Measurements from ENCODE around the gene STPG3. TPM values are rescaled to one million over a fixed set of nuclear protein-coding genes. Genes with fewer than 3 reads are reported as not detected.

The STPG3 gene
- polyA plus RNA-seq, 1 of the 3 experiments (the other 2 are of a cell fraction), result not detected

- Histone ChIP-seq H3K4me3 (ENCODE audit: low read depth in 2 of 2, low read length in 1 of 2) (peak overlapping the region; percentile 94 to 96), H3K36me3 (replicated peaks in 1 of 2; ENCODE audit: control insufficient read depth in 1 of 2, insufficient read depth in 2 of 2, low read length in 1 of 2) (peaks cover 7 to 11% of the 10 kb centered on the region in 2 experiments), H3K9ac (peak overlapping the region; percentile 81), H3K9me2 (no peaks in the 10 kb centered on the region), H2AFZ (ENCODE audit: low read depth) (peak overlapping the region; percentile 96), H3K27me3 (ENCODE audit: insufficient read depth) (no peaks in the 10 kb centered on the region), H3K27ac (ENCODE audit: low read depth in 2 of 2, low read length in 1 of 2) (no peak overlapping the region; a peak in 1 of 4 replicates), H3F3A (replicated peaks; ENCODE audit: insufficient read depth) (no peaks in the 10 kb centered on the region), H3K9me3 (no peaks in the 10 kb centered on the region), H3K4me1 (ENCODE audit: control insufficient read depth in 1 of 2, insufficient read depth in 2 of 2, low read depth in 1 of 2, low read length in 1 of 2) (peaks cover 0 to 26% of the 10 kb centered on the region in 2 experiments; a peak in 1 of 4 replicates), H3K4me2 (peak overlapping the region; percentile 100), H3K79me2 (ENCODE audit: insufficient read depth) (peaks cover 36% of the 10 kb centered on the region), H4K20me1 (ENCODE audit: insufficient read depth) (peaks cover 12% of the 10 kb centered on the region; the same call in 1 of the 2 replicates)
- ChIA-PET POLR2A (interaction anchor here (0.7 to 6.6 kb wide), 7 partner anchors 9 to 209 kb away, joined by 3 to 83 read pairs (median 3); partner anchors contain the start of genes EXD3, NOXA1 and TUBB4B), CTCF (interaction anchor here (0.8 to 4.6 kb wide), 11 partner anchors 10 to 324 kb away, joined by 3 to 33 read pairs (median 4); partner anchors contain the start of genes DPH7, RNF208, RNF224 and TUBB4B)
- 69% methylated on average over 14 of the region's 21 CpGs for WGBS (ENCODE audit: low lambda C conversion rate)
- DNase-seq, result no peak
- no peak for TF ChIP-seq SIN3A (IDR thresholded peaks at IDR 0.05; ENCODE audit: borderline replicate concordance, low read depth, low read length)
- TF ChIP-seq FOSL2 (IDR thresholded peaks at IDR 0.05; ENCODE audit: borderline replicate concordance, low read depth), result no peak
- no peak for TF ChIP-seq NRF1 (IDR thresholded peaks at IDR 0.05; ENCODE audit: low read depth, low read length)
- TF ChIP-seq GATA2 (CRISPR knock-in tag; IDR thresholded peaks at IDR 0.05), result no peak
- TF ChIP-seq, protein P1, sequence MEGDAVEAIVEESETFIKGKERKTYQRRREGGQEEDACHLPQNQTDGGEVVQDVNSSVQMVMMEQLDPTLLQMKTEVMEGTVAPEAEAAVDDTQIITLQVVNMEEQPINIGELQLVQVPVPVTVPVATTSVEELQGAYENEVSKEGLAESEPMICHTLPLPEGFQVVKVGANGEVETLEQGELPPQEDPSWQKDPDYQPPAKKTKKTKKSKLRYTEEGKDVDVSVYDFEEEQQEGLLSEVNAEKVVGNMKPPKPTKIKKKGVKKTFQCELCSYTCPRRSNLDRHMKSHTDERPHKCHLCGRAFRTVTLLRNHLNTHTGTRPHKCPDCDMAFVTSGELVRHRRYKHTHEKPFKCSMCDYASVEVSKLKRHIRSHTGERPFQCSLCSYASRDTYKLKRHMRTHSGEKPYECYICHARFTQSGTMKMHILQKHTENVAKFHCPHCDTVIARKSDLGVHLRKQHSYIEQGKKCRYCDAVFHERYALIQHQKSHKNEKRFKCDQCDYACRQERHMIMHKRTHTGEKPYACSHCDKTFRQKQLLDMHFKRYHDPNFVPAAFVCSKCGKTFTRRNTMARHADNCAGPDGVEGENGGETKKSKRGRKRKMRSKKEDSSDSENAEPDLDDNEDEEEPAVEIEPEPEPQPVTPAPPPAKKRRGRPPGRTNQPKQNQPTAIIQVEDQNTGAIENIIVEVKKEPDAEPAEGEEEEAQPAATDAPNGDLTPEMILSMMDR (IDR thresholded peaks at IDR 0.05), result no peak
- TF ChIP-seq RCOR1 (IDR thresholded peaks at IDR 0.05; ENCODE audit: low read length), result no peak
- TF ChIP-seq EP300 (IDR thresholded peaks at IDR 0.05; ENCODE audit: borderline replicate concordance in 1 of 2, low read depth in 1 of 2, low read length in 1 of 2), result no peak
- TF ChIP-seq, protein P2, sequence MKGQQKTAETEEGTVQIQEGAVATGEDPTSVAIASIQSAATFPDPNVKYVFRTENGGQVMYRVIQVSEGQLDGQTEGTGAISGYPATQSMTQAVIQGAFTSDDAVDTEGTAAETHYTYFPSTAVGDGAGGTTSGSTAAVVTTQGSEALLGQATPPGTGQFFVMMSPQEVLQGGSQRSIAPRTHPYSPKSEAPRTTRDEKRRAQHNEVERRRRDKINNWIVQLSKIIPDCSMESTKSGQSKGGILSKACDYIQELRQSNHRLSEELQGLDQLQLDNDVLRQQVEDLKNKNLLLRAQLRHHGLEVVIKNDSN (IDR thresholded peaks at IDR 0.05; ENCODE audit: borderline replicate concordance, low read depth), result no peak
- TF ChIP-seq NFIC (IDR thresholded peaks at IDR 0.05; ENCODE audit: borderline replicate concordance), result no peak
- no peak for TF ChIP-seq RFX5 (IDR thresholded peaks at IDR 0.05; ENCODE audit: low read length)
Measured at GRCh38 chr9:137253717-137254623, 2.9 kb downstream of the STPG3 start.

Measured in SK-N-SH (cell line).